ENCODE data around the gene DENND1B.
A peak's percentile ranks its signal among the peaks of the same experiment; 100 is the strongest.

Gene DENND1B

DNA sequence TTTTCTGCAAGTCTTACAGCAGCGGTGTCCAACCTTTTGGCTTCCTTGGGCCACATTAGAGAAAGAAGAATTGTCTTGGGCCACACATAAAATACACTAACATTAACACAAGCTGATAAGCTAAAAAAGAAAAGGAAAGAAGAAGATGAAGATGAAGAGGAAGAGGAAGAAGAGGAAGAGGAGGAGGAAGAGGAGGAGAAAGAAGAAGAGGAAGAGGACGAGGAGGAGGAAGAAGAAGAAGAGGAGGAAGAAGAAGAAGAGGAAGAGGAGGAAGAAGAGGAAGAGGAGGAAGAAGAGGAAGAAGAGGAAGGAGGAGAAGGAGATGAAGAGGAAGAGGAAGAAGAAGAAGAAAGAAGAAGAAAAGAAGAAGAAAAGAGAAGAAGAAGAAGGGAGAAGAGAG is 230.7 kb downstream of the DENND1B start:
- no peak for TF ChIP-seq CTCF (IDR thresholded peaks at IDR 0.05; ENCODE audit: low read depth, low read length)
- DNase-seq (ENCODE audit: extremely low read depth, low read depth): no peak

GRCh38 chr1:197544130-197544529 is 231.2 kb downstream of the DENND1B start:
- DNase-seq (ENCODE audit: extremely low read depth, low read depth): no peak
- no peak for TF ChIP-seq CTCF (IDR thresholded peaks at IDR 0.05; ENCODE audit: low read depth, low read length)

- no peak for DNase-seq (ENCODE audit: extremely low read depth, low read depth)
- TF ChIP-seq CTCF (IDR thresholded peaks at IDR 0.05; ENCODE audit: low read depth, low read length): no peak
These were observed 233.9 kb downstream of the DENND1B start for GRCh38 chr1:197541411-197541810.

GRCh38 chr1:197526736-197527371 is 248.4 kb downstream of the DENND1B start:
- no peak for DNase-seq (ENCODE audit: extremely low read depth, low read depth)
- peak; percentile 44 for TF ChIP-seq CTCF (IDR thresholded peaks at IDR 0.05; ENCODE audit: low read depth, low read length)

DNA sequence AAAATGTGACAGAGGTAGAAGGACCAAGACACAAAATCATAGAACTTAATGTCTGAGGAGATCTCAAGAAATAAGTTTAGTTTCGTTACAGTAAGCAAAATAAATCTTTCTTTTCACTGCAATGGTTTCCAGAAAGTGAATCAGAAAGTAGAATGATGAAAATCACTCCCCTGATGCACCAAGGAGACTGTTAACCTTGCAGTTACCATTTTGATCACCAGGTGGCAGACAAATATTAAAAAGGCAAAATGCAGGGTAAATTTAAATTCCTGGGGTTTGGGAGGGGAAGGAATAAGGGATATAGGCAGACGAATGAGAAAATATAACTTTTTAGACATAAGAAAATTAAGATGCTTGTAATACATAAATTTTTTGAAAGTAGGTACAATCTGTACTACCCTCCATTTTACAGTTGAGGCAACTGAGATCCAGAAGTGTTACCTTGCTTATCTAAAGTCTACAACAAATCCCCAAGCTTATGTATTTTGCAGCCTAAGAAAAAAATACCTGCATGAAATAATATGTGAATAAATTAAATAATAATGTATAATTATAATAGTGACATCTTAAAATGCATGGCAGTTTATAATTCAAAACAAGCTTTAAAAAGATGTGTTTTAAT is 254.1 kb downstream of the DENND1B start:
- peak; percentile 70 for TF ChIP-seq CTCF (IDR thresholded peaks at IDR 0.05; ENCODE audit: low read depth, low read length)
- no peak for DNase-seq (ENCODE audit: extremely low read depth, low read depth)

GRCh38 chr1:197519741-197520334 is 255.4 kb downstream of the DENND1B start:
- no peak for DNase-seq (ENCODE audit: extremely low read depth, low read depth)
- peak; percentile 45 for TF ChIP-seq CTCF (IDR thresholded peaks at IDR 0.05; ENCODE audit: low read depth, low read length)

GRCh38 chr1:197515421-197515820 is 259.9 kb downstream of the DENND1B start:
- TF ChIP-seq CTCF (IDR thresholded peaks at IDR 0.05; ENCODE audit: low read depth, low read length): no peak
- no peak for DNase-seq (ENCODE audit: extremely low read depth, low read depth)

Data from AG09319 (cell line).